Lung (tissue), 12 donors: Measurements from ENCODE around the gene CIAO3. TPM values are rescaled to one million over a fixed set of nuclear protein-coding genes. Genes with fewer than 3 reads are reported as not detected.

Source experiments
- ATAC-seq: fragments of 200-7000 bp; cut with Tn5 transposase; one replicate; pipeline ENCODE4 v1.9.1; 2020; ENCODE audit warnings: moderate number of reproducible peaks; ENCODE audit not compliant: insufficient read depth, low FRiP score
- DNase-seq, 3 donors: peaks; one replicate each; pipeline ENCODE4 v3.0.0-alpha.2; 2013 to 2017
- H3K27ac ChIP-seq, 2 donors: one replicate each; pipeline ENCODE4 v1.5.1; 2013; ENCODE audit warnings: mild to moderate bottlenecking in 2 of 2, moderate library complexity in 2 of 2, control low read depth in 1 of 2, inconsistent platforms in 1 of 2, low read depth in 1 of 2, low read length in 1 of 2
- H3K27me3 ChIP-seq, 3 donors: one replicate each; pipeline ENCODE4 v1.5.1; 2013; ENCODE audit warnings: low read length in 2 of 3; ENCODE audit not compliant: control insufficient read depth in 3 of 3, insufficient read depth in 3 of 3
- H3K36me3 ChIP-seq, 4 donors: one replicate each; pipeline ENCODE4 v1.5.1; 2013; ENCODE audit warnings: low read length in 4 of 4, mild to moderate bottlenecking in 1 of 4, moderate library complexity in 1 of 4; ENCODE audit not compliant: control insufficient read depth in 4 of 4, insufficient read depth in 4 of 4
- H3K4me1 ChIP-seq, 5 donors: one replicate each; pipeline ENCODE4 v1.5.1; 2013; ENCODE audit warnings: low read length in 5 of 5, mild to moderate bottlenecking in 2 of 5, moderate library complexity in 1 of 5; ENCODE audit not compliant: control insufficient read depth in 5 of 5, insufficient read depth in 5 of 5
- H3K4me3 ChIP-seq: one replicate; pipeline ENCODE4 v1.5.1; 2013; ENCODE audit warnings: mild to moderate bottlenecking, control low read depth, moderate library complexity
- H3K9ac ChIP-seq, 2 donors: one replicate each; pipeline ENCODE4 v1.5.1; 2013; ENCODE audit warnings: low read length in 2 of 2, control low read depth in 1 of 2; ENCODE audit not compliant: insufficient read depth in 1 of 2
- H3K9me3 ChIP-seq, 4 donors: one replicate each; pipeline ENCODE4 v1.5.1; 2013; ENCODE audit warnings: low read length in 3 of 4, mild to moderate bottlenecking in 1 of 4, moderate library complexity in 1 of 4; ENCODE audit not compliant: control insufficient read depth in 4 of 4, insufficient read depth in 3 of 4
- CTCF ChIP-seq: IDR thresholded peaks from 2 replicates; pipeline ENCODE4 v1.5.1; 2012; ENCODE audit warnings: mild to moderate bottlenecking; ENCODE audit errors: control extremely low read depth, extremely low read depth
- WGBS, 2 donors: extraction: QIAGEN DNeasy Blood & Tissue Kit; methylation state at CpG; one replicate each; pipeline ENCODE4 v1.1.7; 2013; 5-methylcytosine and 5-hydroxymethylcytosine counted together
- polyA plus RNA-seq, 2 donors: library from polyadenylated mRNA; stranded (reverse); fragments of 200-250 nt; gene quantifications; one replicate each; pipeline ENCODE4 v1.2.1, GENCODE V29; 2013
- total RNA-seq, 2 donors: library from RNA; depleted of rRNA in 1 of 2; stranded (reverse); fragments of >200 nt in 1 of 2; gene quantifications; one replicate each; pipeline ENCODE4 v1.2.1, GENCODE V29; 2014 to 2021
- donor health status: control.
- donor health status: control.
- donor health status: Bipolar disorder and iron deficiency.
- donor health status: healthy.
- donor health status: DM: yes; HTN: yes; CAD: no.

Gene CIAO3
- total and polyA plus RNA-seq, 4 donors = 21.0 to 40.6 (median 30.7) TPM

GRCh38 chr16:709566-710499 is 31.0 kb downstream of the CIAO3 start:
- peaks cover 0 to 5% (median 0%) of the 10 kb centered on the region in 5 donors for H3K4me1 ChIP-seq
- H3K27ac ChIP-seq = no peak overlapping the region
- no peak for ATAC-seq
- H3K9me3 ChIP-seq = peaks cover 0 to 5% (median 0%) of the 10 kb centered on the region in 4 donors
- no peak for TF ChIP-seq CTCF
- peak; percentile 55 to 76 (median 72) for DNase-seq
- H3K9ac ChIP-seq = no peak overlapping the region
- peaks cover 11 to 32% (median 11%) of the 10 kb centered on the region in 3 donors for H3K27me3 ChIP-seq
- H3K36me3 ChIP-seq = no peaks in the 10 kb centered on the region
- WGBS, 2 donors = 21 to 41% methylated on average over 29 to 30 of the region's 30 CpGs
- H3K4me3 ChIP-seq = no peak overlapping the region

- Histone ChIP-seq H3K4me1 (no peaks in the 10 kb centered on the region), H3K9me3 (peaks cover 0 to 5% (median 0%) of the 10 kb centered on the region in 4 donors), H3K36me3 (no peaks in the 10 kb centered on the region), H3K27ac (no peak overlapping the region), H3K27me3 (peaks cover 11 to 41% (median 18%) of the 10 kb centered on the region in 3 donors), H3K9ac (no peak overlapping the region), H3K4me3 (no peak overlapping the region)
- TF ChIP-seq CTCF = no peak
- 58 to 73% methylated on average over 4 of the region's 4 CpGs for WGBS, 2 donors
- ATAC-seq (no peak), DNase-seq (no peak)
Observed at GRCh38 chr16:708959-709358, 31.8 kb downstream of the CIAO3 start.

GRCh38 chr16:708019-708418 is 32.8 kb downstream of the CIAO3 start:
- no peak for DNase-seq
- TF ChIP-seq CTCF = no peak
- Histone ChIP-seq H3K4me3 (no peak overlapping the region), H3K9ac (no peak overlapping the region), H3K27ac (no peak overlapping the region), H3K36me3 (no peaks in the 10 kb centered on the region), H3K27me3 (peaks cover 11 to 49% (median 28%) of the 10 kb centered on the region in 3 donors), H3K4me1 (no peaks in the 10 kb centered on the region), H3K9me3 (peaks cover 0 to 5% (median 0%) of the 10 kb centered on the region in 4 donors)
- ATAC-seq = no peak
- 58 to 63% methylated on average over 3 of the region's 3 CpGs for WGBS, 2 donors
